Stimulated activated naive CD8-positive, alpha-beta T cell treated with anti-CD3 and anti-CD28 coated beads, Interleukin-15, Interleukin-2, amounts not matched to agents 100 ng/mL and 50 ng/mL, for 24 hours (primary cell): ENCODE measurements around the gene SMIM24.
A peak's percentile ranks its signal among the peaks of the same experiment; 100 is the strongest.
"Not testable (repeated sequence)": the region's sequence is repeated elsewhere in the genome, so short reads cannot be mapped to it uniquely, and the experiment has no call there.

Source experiments
- H3K27ac Mint-ChIP-seq: one replicate; pipeline ENCODE4 v1.8.0; 2021; ENCODE audit warnings: mild to moderate bottlenecking, mixed read lengths
- H3K27me3 Mint-ChIP-seq: one replicate; pipeline ENCODE4 v1.8.0; 2021; ENCODE audit warnings: mixed read lengths
- H3K36me3 Mint-ChIP-seq: one replicate; pipeline ENCODE4 v1.8.0; 2021; ENCODE audit warnings: low read depth, mixed read lengths
- H3K4me1 Mint-ChIP-seq: one replicate; pipeline ENCODE4 v1.8.0; 2021; ENCODE audit warnings: low read depth, mixed read lengths
- H3K4me3 Mint-ChIP-seq: one replicate; pipeline ENCODE4 v1.8.0; 2021; ENCODE audit warnings: mild to moderate bottlenecking, mixed read lengths
- H3K9me3 Mint-ChIP-seq: one replicate; pipeline ENCODE4 v1.8.0; 2021; ENCODE audit warnings: mixed read lengths

The SMIM24 gene

GRCh38 chr19:3448616-3449334, 31.6 kb downstream of the SMIM24 start:
- Mint-ChIP-seq H3K9me3 (no peaks in the 10 kb centered on the region), H3K27ac (no peak overlapping the region), H3K4me1 (no peaks in the 10 kb centered on the region), H3K36me3 (peaks cover 12% of the 10 kb centered on the region), H3K27me3 (no peaks in the 10 kb centered on the region), H3K4me3 (no peak overlapping the region)

GRCh38 chr19:3446657-3447056, 33.7 kb downstream of the SMIM24 start:
- not testable (repeated sequence) for H3K4me1 Mint-ChIP-seq, H3K9me3 Mint-ChIP-seq, H3K27ac Mint-ChIP-seq, H3K36me3 Mint-ChIP-seq, H3K4me3 Mint-ChIP-seq, H3K27me3 Mint-ChIP-seq

DNA sequence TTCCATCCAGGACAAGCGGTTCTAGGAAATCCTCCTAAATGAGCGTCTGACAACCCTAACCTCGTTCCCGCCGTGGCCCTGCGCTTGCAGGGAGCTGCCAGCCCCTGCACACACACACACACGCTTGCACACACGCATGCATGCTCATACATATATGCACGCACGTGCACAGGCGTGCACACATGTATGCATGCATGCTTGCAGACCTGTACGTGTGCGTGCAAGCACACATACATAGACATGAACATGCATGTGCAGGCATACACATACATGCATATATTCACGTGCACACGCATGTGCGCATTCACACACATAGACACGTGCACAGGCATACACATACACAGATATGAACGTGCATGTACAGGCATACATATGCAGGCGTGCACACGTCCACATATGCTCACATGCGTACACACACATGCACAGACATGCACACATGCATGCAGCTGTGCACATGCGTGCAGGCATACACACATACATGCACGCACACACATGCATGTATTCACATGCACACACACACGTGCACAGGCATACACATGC, 35.6 kb downstream of the SMIM24 start:
- H3K27ac Mint-ChIP-seq: no peak overlapping the region
- H3K4me1 Mint-ChIP-seq: no peaks in the 10 kb centered on the region
- H3K4me3 Mint-ChIP-seq: no peak overlapping the region
- no peaks in the 10 kb centered on the region for H3K27me3 Mint-ChIP-seq
- no peaks in the 10 kb centered on the region for H3K9me3 Mint-ChIP-seq
- no peaks in the 10 kb centered on the region for H3K36me3 Mint-ChIP-seq

DNA sequence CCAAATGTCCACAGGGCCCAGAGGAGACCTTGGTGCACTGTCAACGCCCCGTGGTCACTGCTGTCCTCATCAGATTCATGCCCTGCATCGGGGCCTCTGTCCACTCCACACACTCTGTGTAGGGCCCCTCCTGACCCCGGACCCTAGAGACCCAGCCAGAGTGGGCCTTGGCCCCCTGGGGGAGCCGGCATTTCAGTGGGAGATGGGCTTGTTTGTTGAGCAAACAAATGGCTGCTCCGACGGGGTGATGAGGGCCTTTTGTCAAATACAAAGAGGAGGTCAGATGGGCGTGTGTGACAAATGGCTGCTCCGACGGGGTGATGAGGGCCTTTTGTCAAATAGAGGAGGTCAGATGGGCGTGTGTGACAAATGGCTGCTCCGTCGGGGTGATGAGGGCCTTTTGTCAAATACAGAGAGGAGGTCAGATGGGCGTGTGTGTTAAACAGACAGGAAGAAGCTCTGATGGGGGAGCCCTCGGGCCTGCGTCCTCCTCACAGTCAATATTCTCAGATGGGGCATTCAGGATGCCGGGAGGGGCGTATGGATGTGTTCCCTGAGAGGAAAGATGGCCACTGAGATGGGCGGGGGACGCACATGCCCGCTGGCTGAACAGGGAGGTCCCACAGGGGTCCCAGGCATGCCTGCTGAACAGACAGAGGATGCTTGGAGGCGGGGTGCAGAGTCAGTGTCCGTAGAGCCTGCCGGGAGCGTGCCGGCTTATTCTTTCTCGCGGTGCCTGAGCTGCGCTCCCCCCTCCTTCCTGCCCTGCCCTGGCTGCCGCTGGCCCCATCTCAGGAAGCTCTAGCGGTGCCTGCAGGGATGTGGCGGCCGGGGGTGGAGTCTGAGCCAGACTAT, 36.3 kb downstream of the SMIM24 start:
- H3K4me1 Mint-ChIP-seq: no peaks in the 10 kb centered on the region
- H3K27ac Mint-ChIP-seq: no peak overlapping the region
- H3K27me3 Mint-ChIP-seq: no peaks in the 10 kb centered on the region
- no peak overlapping the region for H3K4me3 Mint-ChIP-seq
- no peaks in the 10 kb centered on the region for H3K36me3 Mint-ChIP-seq
- H3K9me3 Mint-ChIP-seq: no peaks in the 10 kb centered on the region

GRCh38 chr19:3442487-3443071, 37.7 kb downstream of the SMIM24 start:
- no peaks in the 10 kb centered on the region for H3K27me3 Mint-ChIP-seq
- no peaks in the 10 kb centered on the region for H3K36me3 Mint-ChIP-seq
- H3K4me1 Mint-ChIP-seq: no peaks in the 10 kb centered on the region
- H3K9me3 Mint-ChIP-seq: no peaks in the 10 kb centered on the region
- no peak overlapping the region for H3K4me3 Mint-ChIP-seq
- H3K27ac Mint-ChIP-seq: no peak overlapping the region

GRCh38 chr19:3441986-3442329, 38.4 kb downstream of the SMIM24 start:
- no peaks in the 10 kb centered on the region for H3K36me3 Mint-ChIP-seq
- H3K27me3 Mint-ChIP-seq: no peaks in the 10 kb centered on the region
- H3K4me3 Mint-ChIP-seq: no peak overlapping the region
- no peak overlapping the region for H3K27ac Mint-ChIP-seq
- no peaks in the 10 kb centered on the region for H3K9me3 Mint-ChIP-seq
- no peaks in the 10 kb centered on the region for H3K4me1 Mint-ChIP-seq

- Mint-ChIP-seq H3K36me3 (no peaks in the 10 kb centered on the region), H3K27me3 (no peaks in the 10 kb centered on the region), H3K27ac (no peak overlapping the region), H3K9me3 (no peaks in the 10 kb centered on the region), H3K4me1 (no peaks in the 10 kb centered on the region), H3K4me3 (no peak overlapping the region)
Observed at GRCh38 chr19:3441089-3441985, 39.0 kb downstream of the SMIM24 start.

DNA sequence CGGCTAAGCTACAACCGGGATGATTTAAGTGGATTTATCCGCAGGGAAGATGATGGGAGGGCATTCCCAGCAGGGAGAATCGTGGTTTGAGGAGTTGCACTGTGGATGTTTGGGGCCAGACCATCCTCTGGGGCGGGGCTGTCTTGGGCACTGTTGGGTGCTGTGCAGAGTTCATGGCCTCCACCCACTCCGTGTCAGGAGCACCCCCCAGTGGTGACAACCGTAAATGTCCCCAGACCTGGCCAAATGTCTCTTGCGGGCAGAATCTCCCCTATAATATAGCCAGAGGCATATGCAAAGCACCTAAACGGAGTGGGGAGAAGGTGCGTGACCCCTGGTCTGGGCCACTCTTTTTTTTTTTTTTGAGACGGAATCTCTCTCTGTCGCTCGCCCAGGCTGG, 40.2 kb downstream of the SMIM24 start:
- peaks cover 6% of the 10 kb centered on the region for H3K4me1 Mint-ChIP-seq
- no peaks in the 10 kb centered on the region for H3K27me3 Mint-ChIP-seq
- H3K36me3 Mint-ChIP-seq: no peaks in the 10 kb centered on the region
- no peak overlapping the region for H3K27ac Mint-ChIP-seq
- no peaks in the 10 kb centered on the region for H3K9me3 Mint-ChIP-seq
- H3K4me3 Mint-ChIP-seq: no peak overlapping the region

- Mint-ChIP-seq H3K9me3 (no peaks in the 10 kb centered on the region), H3K4me1 (peaks cover 16% of the 10 kb centered on the region), H3K27me3 (no peaks in the 10 kb centered on the region)
Observed at GRCh38 chr19:3434630-3435553, 45.4 kb downstream of the SMIM24 start.

DNA sequence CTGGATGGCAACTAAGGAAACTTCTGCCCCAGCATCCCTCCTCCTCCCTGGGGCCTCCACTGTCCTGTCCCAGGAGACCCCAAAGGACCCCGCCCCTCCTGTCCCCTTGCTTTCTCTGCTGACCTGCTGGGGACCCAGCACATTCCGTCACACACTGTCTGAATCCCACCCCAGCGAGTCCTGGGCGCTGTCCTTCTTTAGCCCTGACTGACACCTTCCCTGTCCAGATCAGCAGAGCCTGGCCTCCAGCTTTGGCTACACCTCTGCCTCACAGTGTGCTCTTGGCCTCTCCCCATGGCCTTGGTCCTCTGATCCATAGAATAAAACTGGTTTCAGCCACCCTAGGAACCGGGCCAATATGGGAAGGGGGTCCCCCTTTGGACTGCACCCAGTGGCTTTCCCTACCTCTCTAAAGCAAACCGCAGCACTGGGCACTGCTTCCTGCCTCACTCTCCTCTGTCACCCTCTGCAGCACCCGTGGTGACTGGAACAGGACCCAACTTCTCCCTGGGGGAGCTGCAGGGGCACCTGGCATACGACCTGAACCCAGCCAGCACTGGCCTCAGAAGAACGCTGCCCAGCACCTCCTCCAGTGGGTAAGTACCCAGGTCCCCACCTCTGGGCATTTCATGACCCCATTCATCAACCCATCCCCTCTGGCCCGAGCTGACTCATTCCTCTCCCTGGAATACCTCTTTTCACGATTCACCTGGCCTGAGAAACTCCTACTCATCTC, 46.4 kb downstream of the SMIM24 start:
- Mint-ChIP-seq H3K4me1 (peaks cover 16% of the 10 kb centered on the region), H3K27me3 (no peaks in the 10 kb centered on the region), H3K9me3 (no peaks in the 10 kb centered on the region), H3K36me3 (peaks cover 13% of the 10 kb centered on the region), H3K27ac (peak overlapping the region; percentile 99), H3K4me3 (peak overlapping the region; percentile 96)

More at GRCh38 chr19:3434630-3435553, 45.4 kb downstream of the SMIM24 start:
- peak overlapping the region; percentile 99 for H3K27ac Mint-ChIP-seq
- H3K36me3 Mint-ChIP-seq: peaks cover 13% of the 10 kb centered on the region
- H3K4me3 Mint-ChIP-seq: peak overlapping the region; percentile 96

DNA sequence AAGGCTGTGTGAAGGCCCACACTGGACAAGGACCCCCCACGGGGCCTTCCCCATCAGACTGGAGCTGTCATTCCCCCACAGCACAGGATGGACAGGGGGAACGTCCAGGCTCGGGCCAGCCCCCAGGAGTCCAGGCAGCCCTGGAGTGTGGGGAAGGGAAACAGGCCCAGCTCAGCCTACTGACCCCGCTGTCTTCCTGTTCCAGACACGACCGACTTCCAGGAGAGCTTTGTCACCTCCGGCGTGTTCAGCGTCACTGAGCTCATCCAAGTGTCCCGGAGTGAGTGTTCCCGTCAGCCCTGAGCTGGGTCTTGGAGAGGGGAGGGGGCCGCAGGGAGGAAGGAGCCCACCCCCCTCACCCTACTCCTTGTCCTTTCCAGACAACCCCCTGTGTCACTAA, 47.0 kb downstream of the SMIM24 start:
- no peak overlapping the region for H3K4me3 Mint-ChIP-seq
- no peaks in the 10 kb centered on the region for H3K27me3 Mint-ChIP-seq
- H3K36me3 Mint-ChIP-seq: peaks cover 13% of the 10 kb centered on the region
- H3K4me1 Mint-ChIP-seq: peaks cover 17% of the 10 kb centered on the region
- H3K9me3 Mint-ChIP-seq: no peaks in the 10 kb centered on the region
- no peak overlapping the region for H3K27ac Mint-ChIP-seq

DNA sequence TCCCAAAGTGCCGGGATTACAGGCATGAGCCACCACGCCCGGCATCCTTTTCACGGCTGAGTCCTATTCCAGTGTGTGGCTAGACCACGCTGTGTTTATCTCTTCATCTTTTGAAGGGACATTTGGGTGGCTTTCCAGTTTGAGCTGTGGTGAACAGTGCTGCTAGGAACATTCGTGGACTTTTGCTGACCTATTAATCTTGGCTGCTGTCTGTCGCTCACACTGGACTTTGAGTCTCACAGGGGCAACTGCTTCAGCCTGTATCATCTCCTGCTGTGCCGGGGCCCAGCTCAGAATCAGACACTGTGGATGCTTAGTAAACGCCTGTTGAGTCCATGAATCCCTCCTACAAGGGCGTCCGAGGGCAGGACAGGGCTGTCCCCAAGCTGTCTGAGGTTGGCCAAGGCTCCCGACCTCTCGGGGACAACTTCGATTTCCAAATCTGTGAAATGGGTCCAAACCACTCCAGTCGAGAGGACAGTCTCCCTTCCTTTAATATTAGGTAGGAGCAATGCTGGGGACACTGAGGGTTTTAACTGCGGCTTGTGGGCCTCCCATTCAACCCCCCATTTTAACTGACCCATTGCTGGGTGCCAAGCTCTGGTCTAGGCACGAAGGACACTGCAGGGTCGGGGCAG, 48.4 kb downstream of the SMIM24 start:
- H3K4me1 Mint-ChIP-seq: peaks cover 20% of the 10 kb centered on the region
- H3K36me3 Mint-ChIP-seq: peaks cover 13% of the 10 kb centered on the region
- no peaks in the 10 kb centered on the region for H3K27me3 Mint-ChIP-seq
- no peaks in the 10 kb centered on the region for H3K9me3 Mint-ChIP-seq
- H3K27ac Mint-ChIP-seq: no peak overlapping the region
- H3K4me3 Mint-ChIP-seq: no peak overlapping the region

GRCh38 chr19:3430366-3430680, 50.0 kb downstream of the SMIM24 start:
- H3K9me3 Mint-ChIP-seq, H3K4me3 Mint-ChIP-seq, H3K27ac Mint-ChIP-seq, H3K27me3 Mint-ChIP-seq: not testable (repeated sequence)
- Mint-ChIP-seq H3K36me3 (peaks cover 13% of the 10 kb centered on the region), H3K4me1 (peaks cover 15% of the 10 kb centered on the region)
